ENCODE measurements around the gene ANKRD13D.

GRCh38 chr11:67285541-67286498 is 3.3 kb upstream of the ANKRD13D start:
- TF ChIP-seq CTCF (IDR thresholded peaks at IDR 0.05; ENCODE audit: low read depth, low read length, poor library complexity, severe bottlenecking), result no peak
- TF ChIP-seq EZH2phosphoT487 (IDR thresholded peaks at IDR 0.05; ENCODE audit: borderline replicate concordance, low read length), result no peak
